CD4-positive, alpha-beta T cell (primary cell): ENCODE data around the gene TSC2. TPM values are rescaled to one million over a fixed set of nuclear protein-coding genes. Genes with fewer than 3 reads are reported as not detected.

Experiments used
- ATAC-seq: fragments of 200-7000 bp; cut with Tn5 transposase; one replicate; pipeline ENCODE4 v1.10.0; 2022; ENCODE audit warnings: mild to moderate bottlenecking; ENCODE audit not compliant: poor library complexity
- CTCF ChIA-PET: fragments of 350-600 bp; sonication (Branson Sonifier 250); formaldehyde crosslinking; loops from one replicate; lab custom pipeline; 2021; ENCODE audit warnings: antibody characterized with exemption, inconsistent platforms; lab: Charles Lee
- POLR2A ChIA-PET: fragments of 350-600 bp; sonication (Branson Sonifier 250); formaldehyde crosslinking; loops from one replicate; lab custom pipeline; 2021; ENCODE audit warnings: antibody characterized with exemption, inconsistent platforms; lab: Charles Lee
- DNase-seq, 14 experiments: peaks; one replicate each; pipeline ENCODE4 v3.0.0-alpha.2; 2013 to 2020; ENCODE audit warnings: mixed read lengths in 2 of 14
- H3K27ac ChIP-seq, 2 donors: one replicate each; pipeline versions ENCODE4 v1.5.1 to v1.7.0; 2013; ENCODE audit warnings: low read length in 2 of 2, low read depth in 1 of 2, mild to moderate bottlenecking in 1 of 2
- H3K27me3 ChIP-seq, 2 experiments: 1 replicate in 1 of 2; 2 replicates in 1 of 2; pipeline versions ENCODE4 v1.6.1 to v1.7.0; 2013; ENCODE audit warnings: low read length in 2 of 2, control low read depth in 1 of 2, mild to moderate bottlenecking in 1 of 2, moderate library complexity in 1 of 2; ENCODE audit not compliant: insufficient read depth in 2 of 2, control insufficient read depth in 1 of 2
- H3K36me3 ChIP-seq: one replicate; pipeline ENCODE4 v1.6.1; 2013; ENCODE audit warnings: low read length, control low read depth; ENCODE audit not compliant: insufficient read depth
- H3K4me1 ChIP-seq: one replicate; pipeline ENCODE4 v1.6.1; 2013; ENCODE audit warnings: low read length, control low read depth; ENCODE audit not compliant: insufficient read depth
- H3K4me3 ChIP-seq: one replicate; pipeline ENCODE4 v1.5.1; 2013; ENCODE audit warnings: mild to moderate bottlenecking, low read length, moderate library complexity
- H3K9me3 ChIP-seq, 2 experiments: 1 replicate in 1 of 2; 2 replicates in 1 of 2; pipeline versions ENCODE4 v1.6.1 to v1.7.0; 2013; ENCODE audit warnings: low read length in 2 of 2, mild to moderate bottlenecking in 2 of 2, control low read depth in 1 of 2, moderate library complexity in 1 of 2; ENCODE audit not compliant: control insufficient read depth in 1 of 2, insufficient read depth in 1 of 2
- H3K27ac Mint-ChIP-seq: one replicate; pipeline ENCODE4 v1.8.0; 2020; ENCODE audit warnings: mixed read lengths
- H3K27me3 Mint-ChIP-seq: one replicate; pipeline ENCODE4 v1.8.0; 2021; ENCODE audit warnings: mixed read lengths
- H3K36me3 Mint-ChIP-seq: one replicate; pipeline ENCODE4 v1.8.0; 2021; ENCODE audit warnings: low read depth, mixed read lengths
- H3K4me1 Mint-ChIP-seq: one replicate; pipeline ENCODE4 v1.8.0; 2021; ENCODE audit warnings: low read depth, mixed read lengths
- H3K4me3 Mint-ChIP-seq: one replicate; pipeline ENCODE4 v1.8.0; 2020; ENCODE audit warnings: mild to moderate bottlenecking, mixed read lengths
- H3K9me3 Mint-ChIP-seq: one replicate; pipeline ENCODE4 v1.8.0; 2020; ENCODE audit warnings: mixed read lengths
- CTCF ChIP-seq: fragments of 200-600 bp; IDR thresholded peaks from one replicate; pipeline ENCODE4 v1.8.0; 2022; ENCODE audit warnings: antibody characterized with exemption, mild to moderate bottlenecking
- intact Hi-C, 2 experiments: fragments of 100-400 bp; cut with DNase I in 1 of 2; cut with micrococcal nuclease in 1 of 2; formaldehyde crosslinking; loops; one replicate each; pipeline versions ENCODE4 v1.15.1 to v1.9.0; 2023 to 2025; cut with DNase I, micrococcal nuclease
- total RNA-seq, 174 experiments: library from RNA in 2 of 174; stranded (reverse) in 2 of 174; gene quantifications; one replicate each; pipeline ENCODE4 v1.2.3 and lab custom pipeline; 2021 to 2026

Gene TSC2
- total RNA-seq, 2 experiments from 2014 or later = 83.0 to 85.0 TPM

- H3K27me3 Mint-ChIP-seq = peaks cover 15% of the 10 kb centered on the region
- peak within 1 kb of the TSS; percentile 80 for H3K4me3 Mint-ChIP-seq
- H3K36me3 Mint-ChIP-seq = no peaks in the 10 kb centered on the region
- Histone ChIP-seq H3K27me3 (peaks cover 4 to 10% of the 10 kb centered on the region in 2 experiments), H3K27ac (no peak within 1 kb of the TSS), H3K4me3 (peak within 1 kb of the TSS; percentile 33), H3K36me3 (no peaks in the 10 kb centered on the region), H3K4me1 (peaks cover 36% of the 10 kb centered on the region), H3K9me3 (no peaks in the 10 kb centered on the region)
- intact Hi-C loops = loop anchor here in 1 of 2 experiments (5.0 to 10.0 kb wide), 2 partner anchors 228 to 461 kb away; partner anchors contain the start of gene ECI1
- TF ChIP-seq CTCF = no peak
- DNase-seq (peak in 7 of 14 experiments; percentile 29 to 67 (median 46)), ATAC-seq (peak; percentile 18)
- H3K27ac Mint-ChIP-seq = no peak within 1 kb of the TSS
- no peaks in the 10 kb centered on the region for H3K9me3 Mint-ChIP-seq
- H3K4me1 Mint-ChIP-seq = peaks cover 19% of the 10 kb centered on the region
- ChIA-PET POLR2A (interaction anchor here (3.0 kb wide), 1 partner anchor 129 kb away, joined by 13 read pairs; the partner anchor contains the start of gene TRAF7), CTCF (interaction anchor here (2.3 kb wide), 1 partner anchor 114 kb away, joined by 8 read pairs; no protein-coding TSS in a partner anchor)
Measured at GRCh38 chr16:2026461-2027023, 21.2 kb upstream of the TSC2 start, which contains the start of gene NHERF2. Gene NHERF2 (plus strand): TSS chr16:2026902. CDS start chr16:2027006, 104 bp downstream.

GRCh38 chr16:2027024-2028010 lies 20.5 kb upstream of the TSC2 start:
- Mint-ChIP-seq H3K27me3 (peaks cover 12% of the 10 kb centered on the region), H3K4me1 (peaks cover 19% of the 10 kb centered on the region), H3K4me3 (peak overlapping the region; percentile 80), H3K36me3 (no peaks in the 10 kb centered on the region), H3K9me3 (no peaks in the 10 kb centered on the region), H3K27ac (no peak overlapping the region)
- peaks cover 36% of the 10 kb centered on the region for H3K4me1 ChIP-seq
- peaks cover 2 to 5% of the 10 kb centered on the region in 2 experiments for H3K27me3 ChIP-seq
- no peaks in the 10 kb centered on the region for H3K9me3 ChIP-seq
- H3K4me3 ChIP-seq = peak overlapping the region; percentile 33
- H3K36me3 ChIP-seq = no peaks in the 10 kb centered on the region
- intact Hi-C loops = loop anchor here in 1 of 2 experiments (5.0 to 10.0 kb wide), 2 partner anchors 227 to 460 kb away; partner anchors contain the start of gene ECI1
- no peak for TF ChIP-seq CTCF
- ChIA-PET POLR2A (interaction anchor here (0.7 to 3.0 kb wide), 4 partner anchors 20 to 188 kb away, joined by 3 to 13 read pairs (median 3); partner anchors contain the start of genes NTHL1, PGP and TRAF7), CTCF (interaction anchor here (2.3 kb wide), 1 partner anchor 113 kb away, joined by 8 read pairs; no protein-coding TSS in a partner anchor)
- DNase-seq (peak in 4 of 14 experiments; percentile 18 to 55 (median 36)), ATAC-seq (peak; percentile 7)
- no peak overlapping the region for H3K27ac ChIP-seq

GRCh38 chr16:2028146-2028545 lies 19.6 kb upstream of the TSC2 start:
- Mint-ChIP-seq H3K4me1 (peaks cover 15% of the 10 kb centered on the region), H3K9me3 (no peaks in the 10 kb centered on the region), H3K36me3 (no peaks in the 10 kb centered on the region), H3K27me3 (peaks cover 4% of the 10 kb centered on the region), H3K4me3 (peak overlapping the region; percentile 80), H3K27ac (no peak overlapping the region)
- Histone ChIP-seq H3K27me3 (peaks cover 0 to 2% of the 10 kb centered on the region in 2 experiments), H3K9me3 (no peaks in the 10 kb centered on the region), H3K4me1 (peaks cover 29% of the 10 kb centered on the region), H3K36me3 (no peaks in the 10 kb centered on the region), H3K27ac (no peak overlapping the region), H3K4me3 (no peak overlapping the region)
- POLR2A ChIA-PET = interaction anchor here (1.5 kb wide), 1 partner anchor 187 kb away, joined by 3 read pairs; the partner anchor contains the start of gene PGP
- intact Hi-C loops = loop anchor here in 1 of 2 experiments (5.0 to 10.0 kb wide), 2 partner anchors 227 to 459 kb away; partner anchors contain the start of gene ECI1
- CTCF ChIA-PET = interaction anchor here (2.3 kb wide), 1 partner anchor 112 kb away, joined by 8 read pairs; no protein-coding TSS in a partner anchor
- ATAC-seq = no peak
- no peak for DNase-seq
- no peak for TF ChIP-seq CTCF
